ENCODE data around the gene ERFE.

ERFE gene

GRCh38 chr2:238203973-238204683 is 45.4 kb downstream of the ERFE start:
- peak overlapping the region; percentile 74 to 99 (median 96); a peak in 21 of 22 replicates for H3K27ac ChIP-seq

DNA sequence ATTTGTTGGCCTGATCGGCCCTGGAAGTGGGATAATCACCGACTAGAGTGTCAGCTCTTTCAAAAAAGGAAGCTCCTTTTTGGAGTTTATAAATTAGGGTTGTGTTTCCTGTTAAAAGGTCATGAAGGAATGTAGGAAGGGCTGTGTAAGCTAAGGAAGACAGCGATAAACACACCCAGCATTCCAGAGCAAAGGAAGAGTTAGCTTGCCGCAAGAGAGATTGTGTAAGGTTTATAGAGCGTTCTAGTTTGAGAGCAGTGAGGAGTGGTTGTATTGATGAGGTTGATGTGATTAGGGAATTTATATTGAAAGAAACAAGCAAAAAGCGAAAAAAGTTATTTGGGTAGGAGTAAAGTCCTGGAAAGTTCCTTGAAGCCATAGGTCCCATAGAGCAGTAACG is 48.2 kb downstream of the ERFE start:
- Histone ChIP-seq H3K9me3 (replicated peaks in 1 of 11) (no peaks in the 10 kb centered on the region), H3K4me3 (no peak overlapping the region), H3K9ac (no peak overlapping the region), H3K36me3 (no peaks in the 10 kb centered on the region), H3K4me2 (peak overlapping the region in 1 of 11 experiments; percentile 30; a peak in 2 of 22 replicates), H3K4me1 (peaks cover 12 to 19% (median 14%) of the 10 kb centered on the region in 10 experiments), H3K27ac (no peak overlapping the region), H4K20me1 (peaks cover 4 to 14% (median 12%) of the 10 kb centered on the region in 11 experiments; a peak in 21 of 22 replicates), H3K27me3 (no peaks in the 10 kb centered on the region)
- TF ChIP-seq Cebpa-rat (IDR thresholded peaks at IDR 0.05) = no peak

More at GRCh38 chr2:238203973-238204683, 45.4 kb downstream of the ERFE start:
- H3K36me3 ChIP-seq = peaks cover 0 to 24% (median 6%) of the 10 kb centered on the region in 11 experiments; a peak in 7 of 22 replicates
- TF ChIP-seq Cebpa-rat (IDR thresholded peaks at IDR 0.05) = no peak
- peaks cover 30 to 43% (median 31%) of the 10 kb centered on the region in 10 experiments for H3K4me1 ChIP-seq
- peak overlapping the region; percentile 94 to 99 (median 98) for H3K9ac ChIP-seq
- peak overlapping the region; percentile 87 to 98 (median 98) for H3K4me3 ChIP-seq
- no peaks in the 10 kb centered on the region for H3K9me3 ChIP-seq (replicated peaks in 1 of 11)
- peaks cover 33 to 43% (median 41%) of the 10 kb centered on the region in 11 experiments for H4K20me1 ChIP-seq
- H3K4me2 ChIP-seq = peak overlapping the region; percentile 68 to 97 (median 85)
- no peaks in the 10 kb centered on the region for H3K27me3 ChIP-seq

- no peaks in the 10 kb centered on the region for H3K27me3 ChIP-seq
- H3K9ac ChIP-seq = no peak overlapping the region
- no peaks in the 10 kb centered on the region; a peak in 1 of 22 replicates for H3K36me3 ChIP-seq
- no peak overlapping the region for H3K4me2 ChIP-seq
- peaks cover 0 to 10% (median 6%) of the 10 kb centered on the region in 11 experiments; a peak in 7 of 22 replicates for H3K9me3 ChIP-seq (replicated peaks in 1 of 11)
- no peaks in the 10 kb centered on the region for H3K4me1 ChIP-seq
- H4K20me1 ChIP-seq = no peaks in the 10 kb centered on the region; a peak in 1 of 22 replicates
- H3K4me3 ChIP-seq = no peak overlapping the region
- H3K27ac ChIP-seq = no peak overlapping the region
- TF ChIP-seq Cebpa-rat (IDR thresholded peaks at IDR 0.05) = no peak
Observed at GRCh38 chr2:238216651-238217184, 57.9 kb downstream of the ERFE start.

Measured in BLaER1 treated with 17β-estradiol and CSF1 and Interleukin-3, amounts not matched to agents 10 nM and 100 nM (cell line).